A549 (cell line): ENCODE measurements around the gene BTBD7. TPM values are rescaled to one million over a fixed set of nuclear protein-coding genes. Genes with fewer than 3 reads are reported as not detected.
A peak's percentile ranks its signal among the peaks of the same experiment; 100 is the strongest.

Experiments
- ATAC-seq, 2 experiments: fragments of 200-7000 bp in 1 of 2; fragments of >200 bp in 1 of 2; cut with Nextera tagmentation in 1 of 2; cut with Tn5 transposase in 1 of 2; 3 replicates each; pipeline versions ENCODE4 v1.8.0 to v1.9.1; 2018 to 2020; ENCODE audit warnings: mild to moderate bottlenecking in 1 of 2, moderate library complexity in 1 of 2
- CTCF ChIA-PET: fragments of 300-600 bp; sonication (Branson Sonifier 250); formaldehyde crosslinking; extraction: SDS; loops from one replicate; lab custom pipeline; 2021; ENCODE audit warnings: antibody characterized with exemption, inconsistent platforms; lab: Yijun Ruan, JAX
- POLR2A ChIA-PET: fragments of 350-600 bp; formaldehyde crosslinking; extraction: SDS; loops from one replicate; lab custom pipeline; 2021; ENCODE audit warnings: antibody characterized with exemption, inconsistent platforms; lab: Yijun Ruan, JAX
- DNase-seq, 2 experiments: peaks; one replicate each; pipeline versions ENCODE4 v3.0.0 to v3.0.0-alpha.2; 2011 to 2016; ENCODE audit warnings: low read depth in 1 of 2, low spot score in 1 of 2
- FAIRE-seq: peaks from 2 replicates; lab custom pipeline; 2011; peaks lifted over from hg19 to GRCh38; lab: Jason Lieb, UNC
- H3K27ac ChIP-seq, 2 experiments: fragments of >200 bp; sonication (Bioruptor Twin); formaldehyde crosslinking; 3 replicates each; pipeline ENCODE4 v1.5.1; 2016 to 2017
- H3K4me1 ChIP-seq: fragments of >200 bp; sonication (Bioruptor Twin); formaldehyde crosslinking; 3 replicates; pipeline ENCODE4 v1.6.1; 2016
- H3K4me2 ChIP-seq: fragments of >200 bp; sonication (Bioruptor Twin); formaldehyde crosslinking; 3 replicates; pipeline ENCODE4 v1.6.1; 2016
- H3K4me3 ChIP-seq: fragments of >200 bp; sonication (Bioruptor Twin); formaldehyde crosslinking; 3 replicates; pipeline ENCODE4 v1.5.1; 2016
- H3K9me3 ChIP-seq: fragments of >200 bp; sonication (Bioruptor Twin); formaldehyde crosslinking; 3 replicates; pipeline ENCODE4 v1.6.1; 2016
- BCL3 ChIP-seq: fragments of >200 bp; sonication (Bioruptor Twin); formaldehyde crosslinking; IDR thresholded peaks from 3 replicates; pipeline ENCODE4 v1.6.1; 2016
- BHLHE40 ChIP-seq: IDR thresholded peaks from 2 replicates; pipeline ENCODE4 v1.6.1; 2012; ENCODE audit warnings: low read depth, low read length, inconsistent platforms
- CBX2 ChIP-seq: fragments of 200-600 bp; sonication (generic); IDR thresholded peaks from 2 replicates; pipeline ENCODE4 v1.6.1; 2016; ENCODE audit warnings: low read depth, mild to moderate bottlenecking, borderline replicate concordance
- CHD2 ChIP-seq: fragments of 150-350 bp; IDR thresholded peaks from 2 replicates; pipeline ENCODE4 v1.6.1; 2014; ENCODE audit warnings: low read length; ENCODE audit not compliant: partially characterized antibody
- EP300 ChIP-seq, 2 experiments: fragments of >200 bp; sonication (Bioruptor Twin); formaldehyde crosslinking; IDR thresholded peaks; 2 replicates in 1 of 2; 3 replicates in 1 of 2; pipeline ENCODE4 v1.6.1; 2016 to 2017
- ESRRA ChIP-seq: fragments of 150-350 bp; IDR thresholded peaks from 2 replicates; pipeline ENCODE4 v1.6.1; 2014; ENCODE audit warnings: mild to moderate bottlenecking, low read length, borderline replicate concordance
- FOXS1 ChIP-seq: fragments of 250-450 bp; sonication (Bioruptor Pico); IDR thresholded peaks from 2 replicates; pipeline ENCODE4 v1.5.0; 2020; ENCODE audit warnings: mild to moderate bottlenecking, moderate library complexity
- GATA3 ChIP-seq: IDR thresholded peaks from 2 replicates; pipeline ENCODE4 v1.6.1; 2012; ENCODE audit warnings: borderline replicate concordance
- HDAC2 ChIP-seq: fragments of 200-600 bp; sonication (generic); IDR thresholded peaks from 2 replicates; pipeline ENCODE4 v1.6.1; 2016
- MAFK ChIP-seq: fragments of 450-650 bp; IDR thresholded peaks from 2 replicates; pipeline ENCODE4 v1.6.1; 2014; ENCODE audit not compliant: partially characterized antibody
- PHF8 ChIP-seq: fragments of 200-600 bp; sonication (generic); IDR thresholded peaks from 2 replicates; pipeline ENCODE4 v1.6.1; 2016; ENCODE audit warnings: low read depth, mild to moderate bottlenecking, antibody characterized with exemption, moderate library complexity, borderline replicate concordance
- POLR2A ChIP-seq: IDR thresholded peaks from 2 replicates; pipeline ENCODE4 v1.6.1; 2012; ENCODE audit warnings: mild to moderate bottlenecking, low read length
- RARB ChIP-seq: fragments of 250-450 bp; sonication (Bioruptor Pico); IDR thresholded peaks from 2 replicates; pipeline ENCODE4 v1.8.0; 2021; ENCODE audit warnings: mild to moderate bottlenecking, moderate library complexity
- RCOR1 ChIP-seq: fragments of 150-350 bp; IDR thresholded peaks from 2 replicates; pipeline ENCODE4 v1.6.1; 2014; ENCODE audit warnings: antibody characterized with exemption, low read length, low read depth
- REST ChIP-seq: fragments of 200-600 bp; sonication (generic); IDR thresholded peaks from 2 replicates; pipeline ENCODE4 v1.6.1; 2016; ENCODE audit warnings: antibody characterized with exemption, mild to moderate bottlenecking, moderate library complexity
- SREBF2 ChIP-seq: fragments of 450-650 bp; IDR thresholded peaks from 2 replicates; pipeline ENCODE4 v1.6.1; 2014; ENCODE audit warnings: mild to moderate bottlenecking, moderate library complexity
- TFCP2L1 ChIP-seq: fragments of 250-450 bp; sonication (Bioruptor Pico); IDR thresholded peaks from 2 replicates; pipeline ENCODE4 v1.5.0; 2021; ENCODE audit warnings: mild to moderate bottlenecking
- ZFP36 ChIP-seq: fragments of 450-650 bp; IDR thresholded peaks from 2 replicates; pipeline ENCODE4 v1.6.1; 2014; ENCODE audit warnings: borderline replicate concordance; ENCODE audit not compliant: partially characterized antibody
- ZNF302 ChIP-seq: fragments of 250-450 bp; sonication (Bioruptor Pico); IDR thresholded peaks from 2 replicates; pipeline ENCODE4 v1.9.0; 2021; ENCODE audit warnings: inconsistent platforms, mild to moderate bottlenecking, moderate library complexity
- WGBS: methylation state at CpG from one replicate; pipeline ENCODE4 v1.1.6; 2017; ENCODE audit errors: missing lambda C conversion rate; 5-methylcytosine and 5-hydroxymethylcytosine counted together
- polyA plus RNA-seq, 4 experiments: library from polyadenylated mRNA; depleted of rRNA in 3 of 4; stranded (reverse); fragments of >200 nt; fragmentation: RNase III in 1 of 4; extraction: RNeasy Plus Mini Kit Qiagen cat#74134 plus additional on column Dnase treatment in 1 of 4; gene quantifications; 2 replicates in 3 of 4; 3 replicates in 1 of 4; pipeline ENCODE4 v1.2.3, GENCODE V29; 2011 to 2017
- TF ChIP-seq, protein P1 (sequence below): fragments of >200 bp; sonication (Bioruptor Twin); formaldehyde crosslinking; IDR thresholded peaks from 3 replicates; pipeline ENCODE4 v1.5.1; 2016
- TF ChIP-seq, protein P2 (sequence below): IDR thresholded peaks from 2 replicates; pipeline ENCODE4 v1.6.1; 2012; ENCODE audit warnings: low read depth, borderline replicate concordance

The BTBD7 gene
- polyA plus RNA-seq, 2 of the 4 experiments (the other 2 are of a cell fraction): 11.1 to 17.4 TPM

DNA sequence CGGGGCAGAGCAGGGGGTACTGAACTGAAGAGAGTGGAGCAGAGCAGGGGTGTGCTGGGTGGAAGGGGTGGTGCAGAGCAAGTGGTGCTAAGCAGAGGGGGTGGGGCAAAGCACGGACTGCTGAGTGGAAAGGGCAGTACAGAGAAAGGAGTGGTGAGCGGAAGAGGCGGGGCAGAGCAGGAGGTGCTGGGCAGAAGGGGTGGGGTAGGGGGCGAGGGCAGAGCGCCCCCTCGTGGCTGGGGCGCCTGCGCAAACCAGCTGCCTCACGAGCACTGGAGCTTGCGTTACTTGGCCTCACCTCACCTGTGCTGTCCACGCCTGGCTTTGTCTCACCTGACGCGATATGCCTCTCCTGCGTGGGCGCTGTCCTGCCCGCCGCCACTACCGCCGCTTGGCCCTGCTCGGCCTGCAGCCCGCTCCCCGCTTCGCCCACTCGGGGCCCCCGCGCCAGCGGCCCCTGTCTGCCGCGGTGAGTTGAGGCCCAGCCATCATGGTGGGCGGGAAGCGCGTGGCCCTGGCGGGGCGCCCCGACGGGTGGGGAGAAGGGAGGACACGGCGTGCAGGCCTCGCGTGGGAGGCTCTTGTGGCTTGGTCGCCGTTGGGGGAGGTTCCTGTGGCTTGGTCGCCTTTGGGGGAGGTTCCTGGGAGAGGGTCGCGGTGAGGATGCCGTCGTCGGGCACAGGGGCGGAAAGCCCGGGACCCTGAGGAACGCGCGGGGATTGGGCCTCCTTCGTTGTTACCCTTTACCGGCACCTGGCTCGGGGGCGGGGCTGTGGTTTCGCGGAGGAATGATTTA lies 14.3 kb upstream of the BTBD7 start, which contains the start of gene COX8C:
COX8C (plus strand) TSS at position 257 of the 796 bp plus-strand sequence; CDS start at position 344, 87 bp downstream.
- Histone ChIP-seq H3K4me3 (no peak within 1 kb of the TSS), H3K9me3 (peaks cover 6% of the 10 kb centered on the region; the same call in 2 of the 3 replicates), H3K4me2 (no peak within 1 kb of the TSS), H3K4me1 (no peaks in the 10 kb centered on the region), H3K27ac (no peak within 1 kb of the TSS)
- ATAC-seq: no peak; a peak in 1 of 6 replicates
- FAIRE-seq: no peak
- WGBS: 85% methylated on average over 55 of the region's 60 CpGs
- TF ChIP-seq BCL3 (no peak), CBX2 (no peak), RCOR1 (no peak), HDAC2 (no peak), ESRRA (no peak), SREBF2 (no peak), POLR2A (no peak), ZNF302 (CRISPR knock-in tag) (no peak)
- TF ChIP-seq, protein P1, sequence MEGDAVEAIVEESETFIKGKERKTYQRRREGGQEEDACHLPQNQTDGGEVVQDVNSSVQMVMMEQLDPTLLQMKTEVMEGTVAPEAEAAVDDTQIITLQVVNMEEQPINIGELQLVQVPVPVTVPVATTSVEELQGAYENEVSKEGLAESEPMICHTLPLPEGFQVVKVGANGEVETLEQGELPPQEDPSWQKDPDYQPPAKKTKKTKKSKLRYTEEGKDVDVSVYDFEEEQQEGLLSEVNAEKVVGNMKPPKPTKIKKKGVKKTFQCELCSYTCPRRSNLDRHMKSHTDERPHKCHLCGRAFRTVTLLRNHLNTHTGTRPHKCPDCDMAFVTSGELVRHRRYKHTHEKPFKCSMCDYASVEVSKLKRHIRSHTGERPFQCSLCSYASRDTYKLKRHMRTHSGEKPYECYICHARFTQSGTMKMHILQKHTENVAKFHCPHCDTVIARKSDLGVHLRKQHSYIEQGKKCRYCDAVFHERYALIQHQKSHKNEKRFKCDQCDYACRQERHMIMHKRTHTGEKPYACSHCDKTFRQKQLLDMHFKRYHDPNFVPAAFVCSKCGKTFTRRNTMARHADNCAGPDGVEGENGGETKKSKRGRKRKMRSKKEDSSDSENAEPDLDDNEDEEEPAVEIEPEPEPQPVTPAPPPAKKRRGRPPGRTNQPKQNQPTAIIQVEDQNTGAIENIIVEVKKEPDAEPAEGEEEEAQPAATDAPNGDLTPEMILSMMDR: no peak
- TF ChIP-seq, protein P2, sequence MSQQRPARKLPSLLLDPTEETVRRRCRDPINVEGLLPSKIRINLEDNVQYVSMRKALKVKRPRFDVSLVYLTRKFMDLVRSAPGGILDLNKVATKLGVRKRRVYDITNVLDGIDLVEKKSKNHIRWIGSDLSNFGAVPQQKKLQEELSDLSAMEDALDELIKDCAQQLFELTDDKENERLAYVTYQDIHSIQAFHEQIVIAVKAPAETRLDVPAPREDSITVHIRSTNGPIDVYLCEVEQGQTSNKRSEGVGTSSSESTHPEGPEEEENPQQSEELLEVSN: no peak
- ChIA-PET POLR2A (no interaction called here), CTCF (interaction anchor here (1.0 kb wide), 1 partner anchor 8 kb away, joined by 3 read pairs; no protein-coding TSS in a partner anchor)
- peak in 1 of 2 experiments; percentile 9 for DNase-seq

- ATAC-seq: no peak
- 59% methylated on average over 2 of the region's 2 CpGs for WGBS
These were observed 11.0 kb upstream of the BTBD7 start for GRCh38 chr14:93343797-93344196.

More at GRCh38 chr14:93343797-93344196, 11.0 kb upstream of the BTBD7 start:
- no peak for TF ChIP-seq SREBF2
- TF ChIP-seq ZFP36: no peak
- TF ChIP-seq, protein P2: no peak
- TF ChIP-seq FOXS1 (CRISPR knock-in tag): no peak
- TF ChIP-seq GATA3: no peak
- TF ChIP-seq BHLHE40: no peak
- TF ChIP-seq EP300 (IDR thresholded peaks at IDR 0.05): no peak
- no peak for TF ChIP-seq REST
- TF ChIP-seq CHD2: no peak
- TF ChIP-seq TFCP2L1 (CRISPR knock-in tag): no peak
- TF ChIP-seq PHF8: no peak
- TF ChIP-seq RARB (CRISPR knock-in tag): no peak
- TF ChIP-seq MAFK: no peak
- TF ChIP-seq, all 56 proteins: peak for 0
- Histone ChIP-seq H3K27ac (no peak overlapping the region), H3K9me3 (peaks cover 11% of the 10 kb centered on the region; the same call in 2 of the 3 replicates), H3K4me1 (no peaks in the 10 kb centered on the region), H3K4me3 (no peak overlapping the region), H3K4me2 (no peak overlapping the region)
- ChIA-PET POLR2A (no interaction called here), CTCF (no interaction called here)
- DNase-seq (no peak), FAIRE-seq (no peak)
